ENCODE results near the gene AGR3. TPM values are rescaled to one million over a fixed set of nuclear protein-coding genes. Genes with fewer than 3 reads are reported as not detected.
A peak's percentile ranks its signal among the peaks of the same experiment; 100 is the strongest.

The AGR3 gene
- total RNA-seq (not detected), polyA plus RNA-seq (not detected)

- H3K9me3 Mint-ChIP-seq, result no peaks in the 10 kb centered on the region
- no peak for DNase-seq
- no peak within 1 kb of the TSS for H3K27ac ChIP-seq (ENCODE audit: low read depth, low read length)
- no peak within 1 kb of the TSS for H3K4me3 Mint-ChIP-seq
- no peaks in the 10 kb centered on the region for H3K36me3 ChIP-seq (ENCODE audit: insufficient read depth, low read length)
- no peaks in the 10 kb centered on the region for H3K9me3 ChIP-seq (ENCODE audit: low read length)
- no peaks in the 10 kb centered on the region for H3K4me1 ChIP-seq (ENCODE audit: insufficient read depth, low read length)
- no peaks in the 10 kb centered on the region for H3K36me3 Mint-ChIP-seq
- no peaks in the 10 kb centered on the region for H3K27me3 ChIP-seq (ENCODE audit: insufficient read depth, low read length, poor library complexity, severe bottlenecking)
- no peak within 1 kb of the TSS for H3K4me3 ChIP-seq (ENCODE audit: low read length)
- no peak within 1 kb of the TSS for H3K27ac Mint-ChIP-seq
- POLR2A ChIA-PET, result no interaction called here
- H3K4me1 Mint-ChIP-seq, result no peaks in the 10 kb centered on the region
- CTCF ChIA-PET, result no interaction called here
- H3K27me3 Mint-ChIP-seq, result peaks cover 4 to 7% of the 10 kb centered on the region in 2 donors
These were observed at the start of gene AGR3 for GRCh38 chr7:16881844-16882243. Gene AGR3 (minus strand): TSS chr7:16881983. CDS start chr7:16878618, 3,365 bp downstream.

GRCh38 chr7:16930946-16931345 lies 49.2 kb upstream of the AGR3 start:
- no peaks in the 10 kb centered on the region for H3K36me3 Mint-ChIP-seq
- Histone ChIP-seq H3K9me3 (ENCODE audit: low read length) (no peaks in the 10 kb centered on the region), H3K4me1 (ENCODE audit: insufficient read depth, low read length) (peaks cover 26% of the 10 kb centered on the region), H3K27me3 (ENCODE audit: insufficient read depth, low read length, poor library complexity, severe bottlenecking) (no peaks in the 10 kb centered on the region), H3K27ac (ENCODE audit: low read depth, low read length) (no peak overlapping the region), H3K4me3 (ENCODE audit: low read length) (no peak overlapping the region), H3K36me3 (ENCODE audit: insufficient read depth, low read length) (no peaks in the 10 kb centered on the region)
- ChIA-PET POLR2A (no interaction called here), CTCF (no interaction called here)
- no peak for DNase-seq
- H3K4me3 Mint-ChIP-seq, result peak overlapping the region in 1 of 7 donors; percentile 8
- H3K9me3 Mint-ChIP-seq, result no peaks in the 10 kb centered on the region
- H3K27me3 Mint-ChIP-seq, result no peaks in the 10 kb centered on the region
- peaks cover 14 to 46% (median 15%) of the 10 kb centered on the region in 3 donors for H3K4me1 Mint-ChIP-seq
- H3K27ac Mint-ChIP-seq, result no peak overlapping the region

- H3K9me3 Mint-ChIP-seq, result no peaks in the 10 kb centered on the region
- H3K4me1 ChIP-seq (ENCODE audit: insufficient read depth, low read length), result peaks cover 26% of the 10 kb centered on the region
- no peaks in the 10 kb centered on the region for H3K27me3 Mint-ChIP-seq
- H3K9me3 ChIP-seq (ENCODE audit: low read length), result no peaks in the 10 kb centered on the region
- H3K36me3 Mint-ChIP-seq, result no peaks in the 10 kb centered on the region
- H3K4me3 ChIP-seq (ENCODE audit: low read length), result no peak overlapping the region
- H3K4me1 Mint-ChIP-seq, result peaks cover 12 to 44% (median 15%) of the 10 kb centered on the region in 3 donors
- CTCF ChIA-PET, result no interaction called here
- H3K36me3 ChIP-seq (ENCODE audit: insufficient read depth, low read length), result no peaks in the 10 kb centered on the region
- no peak for DNase-seq
- POLR2A ChIA-PET, result no interaction called here
- no peaks in the 10 kb centered on the region for H3K27me3 ChIP-seq (ENCODE audit: insufficient read depth, low read length, poor library complexity, severe bottlenecking)
- no peak overlapping the region for H3K4me3 Mint-ChIP-seq
- no peak overlapping the region for H3K27ac Mint-ChIP-seq
- H3K27ac ChIP-seq (ENCODE audit: low read depth, low read length), result no peak overlapping the region
These were observed 47.5 kb upstream of the AGR3 start for GRCh38 chr7:16929146-16929762.

GRCh38 chr7:16926861-16927260 lies 45.1 kb upstream of the AGR3 start:
- DNase-seq, result no peak
- POLR2A ChIA-PET, result no interaction called here
- Histone ChIP-seq H3K36me3 (ENCODE audit: insufficient read depth, low read length) (no peaks in the 10 kb centered on the region), H3K27me3 (ENCODE audit: insufficient read depth, low read length, poor library complexity, severe bottlenecking) (no peaks in the 10 kb centered on the region), H3K27ac (ENCODE audit: low read depth, low read length) (no peak overlapping the region), H3K4me3 (ENCODE audit: low read length) (no peak overlapping the region), H3K9me3 (ENCODE audit: low read length) (no peaks in the 10 kb centered on the region), H3K4me1 (ENCODE audit: insufficient read depth, low read length) (peaks cover 14% of the 10 kb centered on the region)
- CTCF ChIA-PET, result interaction anchor here (1.0 kb wide), 1 partner anchor 9 kb away, joined by 3 read pairs; no protein-coding TSS in a partner anchor
- Mint-ChIP-seq H3K4me3 (no peak overlapping the region), H3K9me3 (no peaks in the 10 kb centered on the region), H3K4me1 (peaks cover 0 to 33% (median 4%) of the 10 kb centered on the region in 3 donors), H3K27ac (no peak overlapping the region), H3K36me3 (no peaks in the 10 kb centered on the region), H3K27me3 (no peaks in the 10 kb centered on the region)

GRCh38 chr7:16926283-16926682 lies 44.5 kb upstream of the AGR3 start:
- CTCF ChIA-PET, result no interaction called here

GRCh38 chr7:16925609-16926008 lies 43.8 kb upstream of the AGR3 start:
- no peak overlapping the region for H3K27ac ChIP-seq (ENCODE audit: low read depth, low read length)

More at GRCh38 chr7:16926283-16926682, 44.5 kb upstream of the AGR3 start:
- no peak for DNase-seq
- H3K4me3 Mint-ChIP-seq, result no peak overlapping the region
- no peaks in the 10 kb centered on the region for H3K9me3 Mint-ChIP-seq
- POLR2A ChIA-PET, result no interaction called here
- H3K9me3 ChIP-seq (ENCODE audit: low read length), result no peaks in the 10 kb centered on the region
- H3K27ac ChIP-seq (ENCODE audit: low read depth, low read length), result no peak overlapping the region
- peaks cover 14% of the 10 kb centered on the region for H3K4me1 ChIP-seq (ENCODE audit: insufficient read depth, low read length)
- H3K36me3 Mint-ChIP-seq, result no peaks in the 10 kb centered on the region
- H3K27me3 Mint-ChIP-seq, result no peaks in the 10 kb centered on the region
- peaks cover 0 to 29% (median 4%) of the 10 kb centered on the region in 3 donors for H3K4me1 Mint-ChIP-seq
- H3K36me3 ChIP-seq (ENCODE audit: insufficient read depth, low read length), result no peaks in the 10 kb centered on the region
- H3K27me3 ChIP-seq (ENCODE audit: insufficient read depth, low read length, poor library complexity, severe bottlenecking), result no peaks in the 10 kb centered on the region
- no peak overlapping the region for H3K4me3 ChIP-seq (ENCODE audit: low read length)
- H3K27ac Mint-ChIP-seq, result no peak overlapping the region

GRCh38 chr7:16923019-16923418 lies 41.2 kb upstream of the AGR3 start:
- no peak overlapping the region for H3K4me3 Mint-ChIP-seq
- Histone ChIP-seq H3K36me3 (ENCODE audit: insufficient read depth, low read length) (no peaks in the 10 kb centered on the region), H3K4me3 (ENCODE audit: low read length) (no peak overlapping the region), H3K9me3 (ENCODE audit: low read length) (no peaks in the 10 kb centered on the region), H3K27ac (ENCODE audit: low read depth, low read length) (no peak overlapping the region), H3K27me3 (ENCODE audit: insufficient read depth, low read length, poor library complexity, severe bottlenecking) (no peaks in the 10 kb centered on the region), H3K4me1 (ENCODE audit: insufficient read depth, low read length) (no peaks in the 10 kb centered on the region)
- ChIA-PET CTCF (no interaction called here), POLR2A (no interaction called here)
- no peaks in the 10 kb centered on the region for H3K36me3 Mint-ChIP-seq
- H3K4me1 Mint-ChIP-seq, result peaks cover 0 to 5% (median 0%) of the 10 kb centered on the region in 3 donors
- H3K27ac Mint-ChIP-seq, result no peak overlapping the region
- DNase-seq, result no peak
- H3K9me3 Mint-ChIP-seq, result no peaks in the 10 kb centered on the region
- no peaks in the 10 kb centered on the region for H3K27me3 Mint-ChIP-seq

More at GRCh38 chr7:16925609-16926008, 43.8 kb upstream of the AGR3 start:
- no peak overlapping the region for H3K4me3 Mint-ChIP-seq
- CTCF ChIA-PET, result no interaction called here
- H3K9me3 Mint-ChIP-seq, result no peaks in the 10 kb centered on the region
- Histone ChIP-seq H3K9me3 (ENCODE audit: low read length) (no peaks in the 10 kb centered on the region), H3K36me3 (ENCODE audit: insufficient read depth, low read length) (no peaks in the 10 kb centered on the region), H3K4me1 (ENCODE audit: insufficient read depth, low read length) (peaks cover 12% of the 10 kb centered on the region), H3K27me3 (ENCODE audit: insufficient read depth, low read length, poor library complexity, severe bottlenecking) (no peaks in the 10 kb centered on the region), H3K4me3 (ENCODE audit: low read length) (no peak overlapping the region)
- no peaks in the 10 kb centered on the region for H3K36me3 Mint-ChIP-seq
- no peak overlapping the region for H3K27ac Mint-ChIP-seq
- no peaks in the 10 kb centered on the region for H3K27me3 Mint-ChIP-seq
- POLR2A ChIA-PET, result no interaction called here
- no peak for DNase-seq
- H3K4me1 Mint-ChIP-seq, result peaks cover 0 to 23% (median 2%) of the 10 kb centered on the region in 3 donors

- H3K9me3 Mint-ChIP-seq, result no peaks in the 10 kb centered on the region
- no peak for DNase-seq
- Histone ChIP-seq H3K4me3 (ENCODE audit: low read length) (no peak overlapping the region), H3K27me3 (ENCODE audit: insufficient read depth, low read length, poor library complexity, severe bottlenecking) (no peaks in the 10 kb centered on the region), H3K27ac (ENCODE audit: low read depth, low read length) (no peak overlapping the region), H3K9me3 (ENCODE audit: low read length) (no peaks in the 10 kb centered on the region), H3K4me1 (ENCODE audit: insufficient read depth, low read length) (no peaks in the 10 kb centered on the region), H3K36me3 (ENCODE audit: insufficient read depth, low read length) (no peaks in the 10 kb centered on the region)
- peaks cover 0 to 2% of the 10 kb centered on the region in 2 donors for H3K27me3 Mint-ChIP-seq
- H3K36me3 Mint-ChIP-seq, result no peaks in the 10 kb centered on the region
- ChIA-PET CTCF (no interaction called here), POLR2A (no interaction called here)
- no peak overlapping the region for H3K4me3 Mint-ChIP-seq
- H3K27ac Mint-ChIP-seq, result no peak overlapping the region
- peaks cover 0 to 5% (median 0%) of the 10 kb centered on the region in 3 donors for H3K4me1 Mint-ChIP-seq
These were observed 40.0 kb upstream of the AGR3 start for GRCh38 chr7:16921644-16922257.

Data from CD8-positive, alpha-beta memory T cell (primary cell).